ENCODE measurements around the gene RAD51B. TPM values are rescaled to one million over a fixed set of nuclear protein-coding genes. Genes with fewer than 3 reads are reported as not detected.
A peak's percentile ranks its signal among the peaks of the same experiment; 100 is the strongest.

Gene RAD51B
- total and polyA plus RNA-seq, 4 experiments from 2014 or later, result 22.0 to 35.7 (median 31.4) TPM

- no peak overlapping the region for H3K27ac ChIP-seq (ENCODE audit: low read depth, low read length)
- no peak overlapping the region for H3K4me3 Mint-ChIP-seq
- ChIA-PET POLR2A (ENCODE audit: partially characterized antibody) (no interaction called here), CTCF (ENCODE audit: partially characterized antibody) (no interaction called here)
- peaks cover 9 to 22% (median 16%) of the 10 kb centered on the region in 4 donors for H3K4me1 Mint-ChIP-seq
- no peaks in the 10 kb centered on the region for H3K27me3 Mint-ChIP-seq
- H3K9me3 ChIP-seq (ENCODE audit: control insufficient read depth in 1 of 2, low read length in 2 of 2), result no peaks in the 10 kb centered on the region
- no peak overlapping the region for H3K4me3 ChIP-seq (ENCODE audit: low read length in 2 of 2)
- no peaks in the 10 kb centered on the region for H3K36me3 ChIP-seq (ENCODE audit: insufficient read depth, low read length)
- H3K36me3 Mint-ChIP-seq, result peaks cover 0 to 4% of the 10 kb centered on the region in 2 donors
- no peak overlapping the region for H3K27ac Mint-ChIP-seq
- H3K9me3 Mint-ChIP-seq, result peaks cover 0 to 4% (median 0%) of the 10 kb centered on the region in 8 donors
- no peak for DNase-seq
- H3K4me1 ChIP-seq (ENCODE audit: insufficient read depth, low read length), result peaks cover 16% of the 10 kb centered on the region
- H3K27me3 ChIP-seq (ENCODE audit: insufficient read depth, low read length), result no peaks in the 10 kb centered on the region
- intact Hi-C loops (cut with micrococcal nuclease), result no loop called here
These were observed 520.7 kb downstream of the RAD51B start for GRCh38 chr14:68340262-68340661.

- Mint-ChIP-seq H3K4me3 (peak overlapping the region in 1 of 8 donors; percentile 6), H3K4me1 (peaks cover 9 to 22% (median 16%) of the 10 kb centered on the region in 4 donors), H3K9me3 (peaks cover 0 to 5% (median 0%) of the 10 kb centered on the region in 8 donors), H3K27ac (peak overlapping the region in 4 of 7 donors; percentile 1 to 77 (median 40)), H3K27me3 (no peaks in the 10 kb centered on the region), H3K36me3 (peaks cover 0 to 8% of the 10 kb centered on the region in 2 donors)
- intact Hi-C loops (cut with micrococcal nuclease), result no loop called here
- ChIA-PET CTCF (ENCODE audit: partially characterized antibody) (no interaction called here), POLR2A (ENCODE audit: partially characterized antibody) (no interaction called here)
- no peak for DNase-seq
- Histone ChIP-seq H3K4me3 (ENCODE audit: low read length in 2 of 2) (no peak overlapping the region), H3K4me1 (ENCODE audit: insufficient read depth, low read length) (peaks cover 16% of the 10 kb centered on the region), H3K27me3 (ENCODE audit: insufficient read depth, low read length) (no peaks in the 10 kb centered on the region), H3K27ac (ENCODE audit: low read depth, low read length) (no peak overlapping the region), H3K36me3 (ENCODE audit: insufficient read depth, low read length) (no peaks in the 10 kb centered on the region), H3K9me3 (ENCODE audit: control insufficient read depth in 1 of 2, low read length in 2 of 2) (no peaks in the 10 kb centered on the region)
These were observed 522.0 kb downstream of the RAD51B start for GRCh38 chr14:68341411-68342212.

GRCh38 chr14:68342216-68342763 is 522.7 kb downstream of the RAD51B start:
- no peak overlapping the region for H3K27ac ChIP-seq (ENCODE audit: low read depth, low read length)
- no peak overlapping the region for H3K4me3 ChIP-seq (ENCODE audit: low read length in 2 of 2)
- peak overlapping the region in 4 of 7 donors; percentile 1 to 63 (median 40) for H3K27ac Mint-ChIP-seq
- CTCF ChIA-PET (ENCODE audit: partially characterized antibody), result no interaction called here
- H3K36me3 Mint-ChIP-seq, result peaks cover 0 to 12% of the 10 kb centered on the region in 2 donors
- no peak overlapping the region for H3K4me3 Mint-ChIP-seq
- DNase-seq, result no peak
- H3K9me3 ChIP-seq (ENCODE audit: control insufficient read depth in 1 of 2, low read length in 2 of 2), result no peaks in the 10 kb centered on the region
- no peaks in the 10 kb centered on the region for H3K27me3 Mint-ChIP-seq
- intact Hi-C loops (cut with micrococcal nuclease), result no loop called here
- POLR2A ChIA-PET (ENCODE audit: partially characterized antibody), result no interaction called here
- no peaks in the 10 kb centered on the region for H3K27me3 ChIP-seq (ENCODE audit: insufficient read depth, low read length)
- peaks cover 9 to 22% (median 16%) of the 10 kb centered on the region in 4 donors for H3K4me1 Mint-ChIP-seq
- H3K9me3 Mint-ChIP-seq, result peaks cover 0 to 5% (median 0%) of the 10 kb centered on the region in 8 donors
- H3K4me1 ChIP-seq (ENCODE audit: insufficient read depth, low read length), result peaks cover 16% of the 10 kb centered on the region
- H3K36me3 ChIP-seq (ENCODE audit: insufficient read depth, low read length), result no peaks in the 10 kb centered on the region

GRCh38 chr14:68343534-68344118 is 524.0 kb downstream of the RAD51B start:
- H3K4me3 Mint-ChIP-seq, result no peak overlapping the region
- no peak overlapping the region for H3K4me3 ChIP-seq (ENCODE audit: low read length in 2 of 2)
- no peaks in the 10 kb centered on the region for H3K27me3 ChIP-seq (ENCODE audit: insufficient read depth, low read length)
- DNase-seq, result no peak
- ChIA-PET POLR2A (ENCODE audit: partially characterized antibody) (no interaction called here), CTCF (ENCODE audit: partially characterized antibody) (interaction anchor here (0.5 kb wide), 1 partner anchor 8 kb away, joined by 4 read pairs; no protein-coding TSS in a partner anchor)
- no peak overlapping the region for H3K27ac ChIP-seq (ENCODE audit: low read depth, low read length)
- peaks cover 0 to 5% (median 0%) of the 10 kb centered on the region in 8 donors for H3K9me3 Mint-ChIP-seq
- H3K4me1 ChIP-seq (ENCODE audit: insufficient read depth, low read length), result peaks cover 16% of the 10 kb centered on the region
- H3K9me3 ChIP-seq (ENCODE audit: control insufficient read depth in 1 of 2, low read length in 2 of 2), result no peaks in the 10 kb centered on the region
- H3K27ac Mint-ChIP-seq, result no peak overlapping the region
- H3K36me3 Mint-ChIP-seq, result peaks cover 0 to 16% of the 10 kb centered on the region in 2 donors
- H3K27me3 Mint-ChIP-seq, result no peaks in the 10 kb centered on the region
- peaks cover 9 to 22% (median 15%) of the 10 kb centered on the region in 4 donors for H3K4me1 Mint-ChIP-seq
- intact Hi-C loops (cut with micrococcal nuclease), result no loop called here
- no peaks in the 10 kb centered on the region for H3K36me3 ChIP-seq (ENCODE audit: insufficient read depth, low read length)

- Histone ChIP-seq H3K9me3 (ENCODE audit: control insufficient read depth in 1 of 2, low read length in 2 of 2) (no peaks in the 10 kb centered on the region), H3K27me3 (ENCODE audit: insufficient read depth, low read length) (no peaks in the 10 kb centered on the region), H3K36me3 (ENCODE audit: insufficient read depth, low read length) (no peaks in the 10 kb centered on the region), H3K4me3 (ENCODE audit: low read length in 2 of 2) (no peak overlapping the region), H3K4me1 (ENCODE audit: insufficient read depth, low read length) (peaks cover 16% of the 10 kb centered on the region), H3K27ac (ENCODE audit: low read depth, low read length) (no peak overlapping the region)
- no peak overlapping the region for H3K4me3 Mint-ChIP-seq
- no peak overlapping the region for H3K27ac Mint-ChIP-seq
- ChIA-PET POLR2A (ENCODE audit: partially characterized antibody) (no interaction called here), CTCF (ENCODE audit: partially characterized antibody) (interaction anchor here (0.7 kb wide), 1 partner anchor 75 kb away, joined by 3 read pairs; no protein-coding TSS in a partner anchor)
- H3K4me1 Mint-ChIP-seq, result peaks cover 9 to 19% (median 15%) of the 10 kb centered on the region in 4 donors
- H3K27me3 Mint-ChIP-seq, result no peaks in the 10 kb centered on the region
- H3K9me3 Mint-ChIP-seq, result peaks cover 0 to 5% (median 0%) of the 10 kb centered on the region in 8 donors
- no peak for DNase-seq
- intact Hi-C loops (cut with micrococcal nuclease), result no loop called here
- peaks cover 0 to 16% of the 10 kb centered on the region in 2 donors for H3K36me3 Mint-ChIP-seq
These were observed 526.2 kb downstream of the RAD51B start for GRCh38 chr14:68345738-68346137.

GRCh38 chr14:68346556-68347343 is 527.2 kb downstream of the RAD51B start:
- CTCF ChIA-PET (ENCODE audit: partially characterized antibody), result interaction anchor here (0.7 kb wide), 1 partner anchor 76 kb away, joined by 3 read pairs; no protein-coding TSS in a partner anchor
- Mint-ChIP-seq H3K36me3 (peaks cover 0 to 16% of the 10 kb centered on the region in 2 donors), H3K27ac (no peak overlapping the region), H3K27me3 (no peaks in the 10 kb centered on the region), H3K4me1 (peaks cover 4 to 13% (median 8%) of the 10 kb centered on the region in 4 donors), H3K9me3 (peaks cover 0 to 5% (median 0%) of the 10 kb centered on the region in 8 donors), H3K4me3 (no peak overlapping the region)
- POLR2A ChIA-PET (ENCODE audit: partially characterized antibody), result no interaction called here
- Histone ChIP-seq H3K9me3 (ENCODE audit: control insufficient read depth in 1 of 2, low read length in 2 of 2) (no peaks in the 10 kb centered on the region), H3K4me3 (ENCODE audit: low read length in 2 of 2) (no peak overlapping the region), H3K27me3 (ENCODE audit: insufficient read depth, low read length) (no peaks in the 10 kb centered on the region), H3K4me1 (ENCODE audit: insufficient read depth, low read length) (peaks cover 9% of the 10 kb centered on the region), H3K36me3 (ENCODE audit: insufficient read depth, low read length) (no peaks in the 10 kb centered on the region), H3K27ac (ENCODE audit: low read depth, low read length) (no peak overlapping the region)
- intact Hi-C loops (cut with micrococcal nuclease), result no loop called here
- no peak for DNase-seq

Measured in CD4-positive, alpha-beta memory T cell (primary cell).